Endothelial cell of umbilical vein (primary cell): ENCODE data around the gene FSIP1.

Experiments
- MYC ChIP-seq: IDR thresholded peaks from one replicate; pipeline ENCODE4 v1.6.1; 2011; ENCODE audit warnings: mild to moderate bottlenecking, low read depth, low read length
- POLR2A ChIP-seq: IDR thresholded peaks from 2 replicates; pipeline ENCODE4 v1.6.1; 2012; ENCODE audit warnings: low read depth, mild to moderate bottlenecking, control low read depth, low read length
- POLR2AphosphoS5 ChIP-seq: IDR thresholded peaks from 2 replicates; pipeline ENCODE4 v1.6.1; 2012; ENCODE audit warnings: low read depth, mild to moderate bottlenecking, control low read depth, low read length, moderate library complexity; ENCODE audit not compliant: insufficient read depth
- TF ChIP-seq, protein P1 (sequence below), 2 donors: IDR thresholded peaks; 1 replicate in 1 of 2; 2 replicates in 1 of 2; pipeline ENCODE4 v1.5.1; 2011; ENCODE audit warnings: low read length in 2 of 2, mild to moderate bottlenecking in 2 of 2, moderate library complexity in 2 of 2, control low read depth in 1 of 2, inconsistent platforms in 1 of 2, low read depth in 1 of 2; ENCODE audit not compliant: insufficient read depth in 1 of 2; ENCODE audit errors: extremely low read depth in 1 of 2
- TF ChIP-seq, protein P2 (sequence below): IDR thresholded peaks from 2 replicates; pipeline ENCODE4 v1.6.1; 2011; ENCODE audit not compliant: insufficient read depth, insufficient read length

DNA sequence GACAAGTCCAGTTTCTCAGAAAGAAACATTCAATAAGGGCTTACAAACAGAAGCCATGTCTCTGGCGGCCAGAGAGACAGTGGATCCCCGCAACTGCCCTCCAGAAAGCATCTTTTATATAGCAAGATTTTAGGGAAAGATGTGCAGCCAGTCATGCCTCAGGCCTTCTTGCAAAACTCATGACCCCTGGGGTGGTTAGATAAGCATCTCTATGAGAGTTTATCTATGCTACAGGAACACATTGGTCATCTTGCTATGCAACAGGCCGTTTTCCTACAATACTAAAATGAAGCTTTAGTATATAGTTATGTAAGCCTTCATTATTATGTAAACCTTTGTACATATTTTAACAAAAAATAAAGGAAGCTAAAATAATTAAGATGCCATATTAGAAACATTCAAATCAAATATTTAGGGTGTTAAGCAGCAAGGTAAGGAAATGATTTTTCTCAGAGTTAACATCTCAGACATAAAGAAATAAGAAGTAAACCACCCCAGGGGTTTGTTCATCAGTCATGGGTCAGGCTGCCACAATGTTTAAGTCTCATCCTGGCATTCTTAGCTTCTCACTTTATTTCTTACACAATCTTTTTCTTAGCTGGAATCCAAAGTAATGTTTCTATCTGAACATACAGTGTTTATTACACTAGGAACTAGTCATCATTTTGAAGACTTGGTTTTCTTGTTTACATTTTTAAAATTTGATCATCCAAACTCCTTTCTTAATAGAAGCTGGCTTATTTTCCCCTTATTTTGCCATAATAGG, 6.3 kb upstream of the FSIP1 start:
- TF ChIP-seq, protein P1, sequence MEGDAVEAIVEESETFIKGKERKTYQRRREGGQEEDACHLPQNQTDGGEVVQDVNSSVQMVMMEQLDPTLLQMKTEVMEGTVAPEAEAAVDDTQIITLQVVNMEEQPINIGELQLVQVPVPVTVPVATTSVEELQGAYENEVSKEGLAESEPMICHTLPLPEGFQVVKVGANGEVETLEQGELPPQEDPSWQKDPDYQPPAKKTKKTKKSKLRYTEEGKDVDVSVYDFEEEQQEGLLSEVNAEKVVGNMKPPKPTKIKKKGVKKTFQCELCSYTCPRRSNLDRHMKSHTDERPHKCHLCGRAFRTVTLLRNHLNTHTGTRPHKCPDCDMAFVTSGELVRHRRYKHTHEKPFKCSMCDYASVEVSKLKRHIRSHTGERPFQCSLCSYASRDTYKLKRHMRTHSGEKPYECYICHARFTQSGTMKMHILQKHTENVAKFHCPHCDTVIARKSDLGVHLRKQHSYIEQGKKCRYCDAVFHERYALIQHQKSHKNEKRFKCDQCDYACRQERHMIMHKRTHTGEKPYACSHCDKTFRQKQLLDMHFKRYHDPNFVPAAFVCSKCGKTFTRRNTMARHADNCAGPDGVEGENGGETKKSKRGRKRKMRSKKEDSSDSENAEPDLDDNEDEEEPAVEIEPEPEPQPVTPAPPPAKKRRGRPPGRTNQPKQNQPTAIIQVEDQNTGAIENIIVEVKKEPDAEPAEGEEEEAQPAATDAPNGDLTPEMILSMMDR (IDR thresholded peaks at IDR 0.05; ENCODE audit: extremely low read depth in 1 of 2, insufficient read depth in 1 of 2, low read depth in 1 of 2, low read length in 2 of 2), result no peak
- TF ChIP-seq POLR2A (no peak), POLR2AphosphoS5 (no peak), MYC (no peak)
- TF ChIP-seq, protein P2, sequence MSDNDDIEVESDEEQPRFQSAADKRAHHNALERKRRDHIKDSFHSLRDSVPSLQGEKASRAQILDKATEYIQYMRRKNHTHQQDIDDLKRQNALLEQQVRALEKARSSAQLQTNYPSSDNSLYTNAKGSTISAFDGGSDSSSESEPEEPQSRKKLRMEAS, result no peak
